Glomerular visceral epithelial cell (primary cell): Measurements from ENCODE around the gene SAG.
A peak's percentile ranks its signal among the peaks of the same experiment; 100 is the strongest.

Source experiments
- DNase-seq: peaks from one replicate; pipeline ENCODE4 v3.0.0-alpha.2; 2016; ENCODE audit errors: extremely low spot score

Gene SAG

GRCh38 chr2:233307565-233307964, at the start of gene SAG:
SAG (plus strand) TSS chr2:233307816; CDS start chr2:233309190, 1,374 bp downstream.
- DNase-seq: no peak

- no peak for DNase-seq
Measured at GRCh38 chr2:233258211-233258610, 49.4 kb upstream of the SAG start.

- no peak for DNase-seq
Measured at GRCh38 chr2:233259730-233260129, 47.9 kb upstream of the SAG start.

- DNase-seq: no peak
Measured at GRCh38 chr2:233260661-233261060, 47.0 kb upstream of the SAG start.

- no peak for DNase-seq
Measured at GRCh38 chr2:233261819-233262555, 45.6 kb upstream of the SAG start.

GRCh38 chr2:233262562-233262961, 45.1 kb upstream of the SAG start:
- DNase-seq: no peak

GRCh38 chr2:233263045-233263570, 44.5 kb upstream of the SAG start:
- no peak for DNase-seq

GRCh38 chr2:233264667-233265066, 42.9 kb upstream of the SAG start:
- no peak for DNase-seq

GRCh38 chr2:233265899-233266431, 41.7 kb upstream of the SAG start:
- peak; percentile 93 for DNase-seq

- DNase-seq: no peak
Measured at GRCh38 chr2:233266481-233266880, 41.1 kb upstream of the SAG start.

GRCh38 chr2:233267516-233268245, 39.9 kb upstream of the SAG start:
- no peak for DNase-seq

- no peak for DNase-seq
Measured at GRCh38 chr2:233270366-233270765, 37.2 kb upstream of the SAG start.

GRCh38 chr2:233270951-233271350, 36.7 kb upstream of the SAG start:
- no peak for DNase-seq

- no peak for DNase-seq
Measured at GRCh38 chr2:233271693-233272092, 35.9 kb upstream of the SAG start.

GRCh38 chr2:233273120-233273519, 34.5 kb upstream of the SAG start:
- DNase-seq: no peak

- DNase-seq: no peak
Measured at GRCh38 chr2:233275223-233275622, 32.4 kb upstream of the SAG start.

GRCh38 chr2:233278921-233279320, 28.7 kb upstream of the SAG start:
- DNase-seq: no peak

- no peak for DNase-seq
Measured at GRCh38 chr2:233280114-233280693, 27.4 kb upstream of the SAG start.

- DNase-seq: no peak
Measured at GRCh38 chr2:233281553-233281952, 26.1 kb upstream of the SAG start.

- DNase-seq: no peak
Measured at GRCh38 chr2:233281992-233282603, 25.5 kb upstream of the SAG start.

GRCh38 chr2:233285921-233286320, 21.7 kb upstream of the SAG start:
- DNase-seq: peak; percentile 13

GRCh38 chr2:233287871-233288270, 19.7 kb upstream of the SAG start:
- DNase-seq: no peak
